Ishikawa (cell line): ENCODE data around the gene ZMYND8.

Experiments used
- CEBPB ChIP-seq: IDR thresholded peaks from 2 replicates; pipeline ENCODE4 v1.6.1; 2012
- CREB1 ChIP-seq: IDR thresholded peaks from 2 replicates; pipeline ENCODE4 v1.6.1; 2012; ENCODE audit warnings: low read depth
- MAX ChIP-seq: IDR thresholded peaks from 2 replicates; pipeline ENCODE4 v1.6.1; 2012
- REST ChIP-seq: IDR thresholded peaks from 2 replicates; pipeline ENCODE4 v1.6.1; 2012; ENCODE audit warnings: low read depth, mild to moderate bottlenecking

- TF ChIP-seq CREB1 (no peak), CEBPB (0 out of 2 replicates have a peak, but pooled peaks have one; percentile 7), MAX (peak; percentile 95), REST (no peak)
These were observed 968 bp upstream of the ZMYND8 start for GRCh38 chr20:47357296-47358038.
